Measurements from ENCODE around the gene GNA15. TPM values are rescaled to one million over a fixed set of nuclear protein-coding genes. Genes with fewer than 3 reads are reported as not detected.

GNA15 gene
- total RNA-seq, 1 experiment from 2014 or later = 0.19 TPM

DNA sequence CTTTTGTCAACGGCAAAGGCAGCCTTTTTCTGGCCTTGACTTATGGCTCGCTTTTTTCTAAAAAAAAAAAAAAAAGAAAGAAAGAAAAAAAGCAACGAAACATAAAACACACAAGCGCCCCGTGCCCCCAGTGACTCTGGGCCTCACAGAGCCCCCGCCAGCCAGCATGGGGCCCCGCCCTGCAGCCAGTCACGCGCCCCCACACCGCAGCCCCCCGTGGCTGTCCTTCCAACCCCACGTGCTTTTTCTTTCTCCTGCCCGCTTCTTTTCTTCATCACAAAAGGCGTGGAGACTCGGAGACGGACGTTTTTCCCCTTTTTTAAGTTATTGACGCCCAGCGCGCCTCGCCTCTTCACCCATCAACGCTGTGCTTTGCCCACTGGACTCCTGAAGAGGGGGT is 14.4 kb upstream of the GNA15 start:
- no peak for DNase-seq (ENCODE audit: low spot score)

DNA sequence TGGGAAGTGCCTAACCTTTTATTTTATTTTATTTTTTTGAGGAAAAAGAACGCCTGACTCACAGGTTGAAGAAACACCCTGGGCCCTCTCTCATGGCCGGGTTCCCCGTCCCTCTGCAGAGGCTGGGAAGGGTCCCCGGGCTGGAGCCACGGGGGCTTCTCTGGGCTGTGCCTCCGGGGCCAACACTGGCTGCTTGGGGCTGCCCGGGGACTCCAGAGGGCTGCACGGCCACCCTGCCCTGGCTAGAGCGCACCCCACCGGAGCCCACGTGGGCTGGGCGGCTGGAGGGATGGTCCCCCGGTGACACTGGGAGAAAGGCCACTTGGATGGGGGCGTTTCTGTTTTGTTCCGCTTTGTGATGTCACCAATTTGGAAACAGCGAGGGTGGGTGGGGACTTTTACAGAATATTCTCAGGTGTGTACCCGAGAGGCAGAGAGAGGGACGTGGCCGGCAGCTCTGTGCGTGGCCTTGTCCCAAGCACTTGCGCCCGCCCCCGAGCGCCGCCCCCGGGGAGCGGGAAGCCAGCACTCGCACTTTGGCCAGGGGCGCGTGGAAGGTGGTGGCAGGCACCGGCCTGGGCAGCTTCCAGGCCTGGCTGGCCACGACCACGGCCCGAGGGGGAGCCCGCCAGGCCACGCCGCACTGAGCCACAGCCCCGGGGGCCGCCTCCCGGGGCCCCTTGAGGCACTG is 13.9 kb upstream of the GNA15 start:
- no peak for DNase-seq (ENCODE audit: low spot score)

DNA sequence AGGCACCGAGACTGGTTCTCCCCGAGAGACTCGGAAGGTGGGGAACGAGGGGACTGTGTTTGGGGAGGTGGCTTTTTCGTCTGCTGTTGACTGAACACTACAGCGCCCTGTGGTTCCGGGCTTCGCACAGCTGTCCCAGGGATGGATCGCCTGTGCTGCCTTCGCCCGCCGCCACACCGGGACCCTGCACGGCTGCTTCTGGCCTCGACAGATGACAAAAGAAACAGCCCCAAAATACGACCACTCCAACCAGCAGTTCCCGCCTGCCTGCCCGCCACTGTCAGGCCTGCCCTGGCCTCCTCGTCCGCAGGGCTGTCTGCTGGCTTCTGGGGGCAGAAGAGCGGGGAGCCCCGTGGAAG is 13.3 kb upstream of the GNA15 start:
- DNase-seq (ENCODE audit: low spot score) = no peak

DNA sequence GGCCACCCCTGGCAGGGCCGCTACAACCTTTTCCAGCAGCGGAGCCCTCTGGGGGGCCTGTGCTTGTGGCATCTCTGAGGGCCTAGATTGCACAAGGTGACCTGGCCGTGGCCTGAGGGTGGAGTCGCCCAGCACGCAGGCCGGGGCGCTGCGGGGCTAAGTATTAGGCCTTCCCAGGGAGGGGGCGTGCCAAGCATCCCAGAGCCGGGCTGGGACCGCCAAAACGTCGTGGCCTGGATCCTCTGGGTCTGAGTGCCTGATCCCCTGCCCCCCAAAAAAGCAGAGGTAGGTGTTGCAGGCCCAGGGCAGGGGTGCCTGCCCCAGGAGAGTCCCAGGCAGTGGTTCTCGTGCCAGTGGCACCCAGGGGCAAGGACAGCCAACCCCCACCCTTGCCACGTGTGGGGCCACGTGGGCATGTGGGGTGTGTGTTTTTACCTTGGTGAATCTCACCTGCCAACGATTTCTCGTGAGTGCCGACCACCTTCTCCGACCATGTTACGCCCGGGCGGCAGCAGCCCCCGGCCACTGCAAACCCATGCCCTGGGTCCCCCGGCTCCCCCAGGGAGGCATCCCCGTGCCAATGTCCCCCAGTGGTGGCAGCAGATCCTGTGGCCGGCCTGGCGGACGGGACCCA is 12.6 kb upstream of the GNA15 start:
- DNase-seq (ENCODE audit: low spot score) = no peak

DNA sequence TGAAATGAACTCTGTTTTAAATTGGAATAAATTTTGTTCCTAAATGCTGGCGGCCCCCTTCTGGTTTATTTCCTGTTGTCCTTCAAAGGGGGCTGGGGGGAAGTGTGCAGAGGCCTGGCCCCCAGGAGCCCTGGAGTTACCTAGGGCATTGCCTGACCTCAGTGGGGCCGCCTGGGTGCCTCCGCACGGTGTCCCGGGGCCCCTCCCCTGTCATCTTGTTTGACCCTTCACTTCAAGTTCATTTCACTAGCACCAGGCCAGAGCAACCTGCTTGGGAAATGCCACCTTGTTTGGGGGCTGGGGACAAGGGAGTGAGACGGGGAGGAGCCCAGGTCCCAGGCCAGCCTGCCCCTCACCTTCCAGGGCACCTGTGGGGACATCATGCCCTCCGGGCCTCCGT is 11.9 kb upstream of the GNA15 start:
- no peak for DNase-seq (ENCODE audit: low spot score)

DNA sequence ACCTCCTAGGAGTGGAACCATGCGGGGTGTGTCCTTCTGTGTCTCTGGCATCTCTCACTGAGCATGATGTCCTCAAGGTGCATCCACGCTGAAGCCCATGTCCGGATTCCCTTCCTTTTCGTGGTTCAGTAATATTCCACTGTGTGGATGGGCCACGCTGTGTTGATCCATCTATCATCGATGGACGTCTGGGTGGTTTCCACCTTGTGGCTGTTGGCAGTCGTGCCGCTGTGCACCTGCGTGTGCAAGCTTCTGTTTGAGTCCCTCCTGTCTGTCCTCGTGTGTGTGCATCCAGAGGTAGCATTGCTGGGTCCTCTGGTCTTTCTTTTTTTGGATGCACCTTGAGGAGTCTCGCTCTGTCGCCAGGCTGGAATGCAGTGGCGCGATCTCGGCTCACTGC is 11.2 kb upstream of the GNA15 start:
- no peak for DNase-seq (ENCODE audit: low spot score)

DNA sequence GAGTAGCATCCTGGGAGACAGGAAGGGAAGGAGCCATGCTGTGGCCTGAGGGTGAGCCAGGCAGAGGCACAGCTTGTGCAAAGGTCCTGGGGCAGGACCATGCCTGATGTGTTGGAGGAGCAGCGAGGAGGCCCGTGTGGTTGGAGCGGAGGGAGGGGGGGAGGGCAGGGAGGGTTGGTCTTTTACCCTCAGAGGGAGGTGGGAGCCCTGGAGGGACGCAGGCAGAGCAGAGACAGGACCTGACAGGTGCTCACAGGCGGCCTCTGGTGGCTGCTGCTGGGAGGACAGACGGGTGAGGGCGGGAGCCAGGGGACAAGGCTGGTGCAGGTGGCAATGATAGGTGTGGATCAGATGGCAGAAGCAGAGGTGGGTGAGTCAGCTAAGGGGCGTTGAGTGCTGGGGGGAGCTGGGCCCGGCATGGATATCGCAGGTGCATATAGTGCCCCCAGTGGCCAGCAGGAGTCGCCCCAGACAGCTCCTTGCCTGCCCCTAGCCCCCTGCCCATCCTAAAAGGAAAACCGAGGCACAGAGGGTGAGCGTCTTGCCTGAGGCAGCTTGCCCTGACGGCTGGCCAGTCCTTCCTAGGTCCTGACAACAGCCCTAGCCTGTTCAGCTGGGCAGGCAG is 9.8 kb upstream of the GNA15 start:
- DNase-seq (ENCODE audit: low spot score) = peak; percentile 35

DNA sequence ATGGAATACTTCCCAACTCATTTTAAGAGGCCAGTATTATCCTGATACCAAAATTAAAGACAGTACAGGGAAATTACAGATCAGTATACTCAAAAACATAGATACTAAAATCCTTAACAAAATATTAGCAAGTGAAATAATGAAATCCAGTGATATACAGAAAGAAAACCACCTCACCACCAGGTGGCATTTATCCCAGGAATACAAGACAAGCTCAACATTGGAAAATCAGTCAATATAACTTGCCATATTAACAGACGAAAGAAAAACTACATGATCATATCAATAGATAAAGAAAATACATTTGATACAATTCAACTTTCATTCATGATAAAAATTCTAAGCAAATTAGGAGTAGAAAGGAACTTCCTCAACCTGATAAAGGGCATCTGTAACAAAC is 6.7 kb upstream of the GNA15 start:
- peak; percentile 57 for DNase-seq (ENCODE audit: low spot score)

DNA sequence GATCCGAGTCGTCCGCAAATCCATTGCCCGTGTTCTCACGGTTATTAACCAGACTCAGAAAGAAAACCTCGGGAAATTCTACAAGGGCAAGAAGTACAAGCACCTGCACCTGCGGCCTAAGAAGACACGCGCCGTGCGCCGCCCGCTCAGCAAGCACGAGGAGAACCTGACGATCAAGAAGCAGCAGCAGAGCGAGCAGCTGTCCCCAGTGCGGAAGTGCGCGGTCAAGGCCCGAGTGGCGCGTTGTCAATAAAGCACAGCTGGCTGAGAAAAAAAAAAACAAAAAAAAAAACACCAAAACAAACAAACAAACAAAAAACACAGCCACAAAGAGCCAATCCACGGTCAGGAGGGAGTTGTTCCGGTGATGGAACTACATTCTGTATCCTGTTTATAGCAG is 4.7 kb upstream of the GNA15 start:
- DNase-seq (ENCODE audit: low spot score) = no peak

DNA sequence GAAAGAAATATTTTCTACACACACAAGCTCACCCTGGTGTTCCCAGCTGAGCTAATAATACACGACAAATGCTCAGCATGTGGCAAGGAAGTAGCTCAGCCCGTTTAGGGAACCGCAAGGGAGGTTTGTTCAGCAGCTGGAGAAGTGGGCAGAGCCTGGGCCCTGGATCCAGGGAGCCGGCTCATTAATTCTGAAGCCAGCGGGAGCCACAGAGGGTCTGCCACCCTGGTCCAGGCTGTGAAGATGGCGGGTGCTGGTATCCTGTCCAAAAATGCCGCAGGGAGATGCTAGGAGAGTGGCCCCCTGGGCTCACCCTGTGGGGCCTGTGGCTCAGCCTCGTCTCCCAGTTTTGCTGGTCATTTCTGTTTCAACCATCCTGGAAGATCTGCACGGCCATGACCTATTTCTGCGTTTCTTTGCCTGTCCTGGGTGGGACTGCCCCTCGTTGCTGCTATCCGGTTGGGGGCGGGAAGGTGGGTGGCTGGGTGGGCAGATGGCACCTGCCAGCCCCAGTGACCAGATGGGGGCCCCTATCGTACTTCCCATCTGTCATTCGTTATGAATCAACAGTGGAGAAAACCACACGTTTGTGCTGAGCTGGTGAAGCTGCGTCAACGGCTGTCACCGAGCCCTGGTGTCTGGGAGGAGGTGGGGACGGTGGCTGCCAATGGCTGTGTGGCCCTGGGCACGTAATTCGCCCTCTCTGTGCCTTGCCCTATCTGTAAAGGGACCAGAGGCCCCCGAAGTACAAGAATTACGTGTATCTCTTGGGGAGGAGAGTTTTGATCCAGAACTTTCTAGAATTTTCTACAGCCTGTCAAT is 2.7 kb upstream of the GNA15 start:
- peak; percentile 87 for DNase-seq (ENCODE audit: low spot score)

DNA sequence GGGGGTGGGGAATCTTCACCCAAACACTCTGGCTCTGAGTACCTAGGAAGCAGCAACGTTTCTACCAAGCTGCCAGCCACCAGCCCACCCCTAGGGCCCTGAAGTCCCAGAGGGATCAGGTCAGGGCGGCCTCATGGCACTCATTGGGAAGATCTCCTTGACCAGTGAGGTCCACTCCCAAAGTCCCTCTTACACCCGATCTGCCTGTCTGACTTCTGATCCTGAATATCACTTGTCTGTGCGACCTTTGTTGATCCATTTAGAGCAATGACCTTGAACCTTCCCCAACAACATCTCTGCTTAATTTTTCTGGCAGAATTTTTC is 2.1 kb upstream of the GNA15 start:
- no peak for DNase-seq (ENCODE audit: low spot score)

DNA sequence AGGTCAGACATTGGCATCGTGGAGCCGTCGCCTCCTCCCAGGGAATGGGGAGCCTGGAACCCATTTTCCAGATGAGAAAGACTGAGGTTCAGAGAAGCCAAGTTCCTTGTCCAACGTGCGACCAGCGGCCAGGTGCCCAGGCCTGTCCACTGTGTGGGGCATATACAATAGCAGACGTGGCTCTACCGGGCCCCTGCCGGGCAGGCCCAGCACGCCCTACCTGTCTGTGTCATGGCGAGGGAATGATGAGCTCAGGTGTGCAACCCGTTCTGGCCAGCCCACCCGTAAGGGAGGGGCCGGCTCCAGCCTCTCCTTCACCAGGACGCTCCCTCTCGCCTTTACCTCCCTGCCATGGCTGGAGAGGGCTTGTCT is 837 bp downstream of the GNA15 start:
- DNase-seq (ENCODE audit: low spot score) = no peak

DNA sequence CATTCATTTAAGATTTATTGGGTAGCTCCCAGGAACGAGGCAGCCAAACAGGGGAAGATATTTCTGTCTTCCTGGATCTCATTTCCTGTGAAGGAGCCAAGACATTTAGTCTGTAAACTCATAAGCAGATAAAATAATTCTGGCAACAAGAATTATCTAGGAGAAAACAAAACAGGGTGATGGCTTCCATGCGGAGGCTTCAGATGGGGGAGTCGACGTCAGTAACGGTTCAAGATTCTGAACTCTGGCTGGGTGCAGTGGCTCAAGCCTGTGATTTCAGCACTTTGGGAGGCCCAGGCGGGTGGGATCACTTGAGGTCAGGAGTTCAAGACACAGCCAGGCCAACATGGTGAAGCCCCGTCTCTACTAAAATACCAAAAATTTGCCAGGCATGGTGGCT is 1.3 kb downstream of the GNA15 start:
- no peak for DNase-seq (ENCODE audit: low spot score)

DNA sequence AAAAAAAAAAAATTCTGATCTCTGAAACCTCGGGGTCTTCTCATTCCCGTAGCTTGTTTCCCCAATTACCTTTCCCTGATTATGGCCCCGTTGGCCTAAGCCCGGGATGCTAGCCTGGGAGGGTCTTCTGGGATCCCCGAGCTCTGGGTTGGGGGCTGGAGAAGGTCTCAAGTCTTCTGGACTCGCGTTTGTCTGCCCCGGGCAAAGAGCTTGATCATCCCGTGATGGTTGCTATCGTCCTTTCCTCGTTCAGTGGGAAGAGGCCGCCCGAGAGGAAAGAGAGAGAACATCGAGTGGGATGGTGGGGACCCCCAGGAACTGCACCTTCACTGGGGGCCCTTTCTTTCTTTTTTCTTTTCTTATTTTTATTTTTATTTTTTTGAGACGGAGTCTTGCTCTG is 2.4 kb downstream of the GNA15 start:
- no peak for DNase-seq (ENCODE audit: low spot score)

DNA sequence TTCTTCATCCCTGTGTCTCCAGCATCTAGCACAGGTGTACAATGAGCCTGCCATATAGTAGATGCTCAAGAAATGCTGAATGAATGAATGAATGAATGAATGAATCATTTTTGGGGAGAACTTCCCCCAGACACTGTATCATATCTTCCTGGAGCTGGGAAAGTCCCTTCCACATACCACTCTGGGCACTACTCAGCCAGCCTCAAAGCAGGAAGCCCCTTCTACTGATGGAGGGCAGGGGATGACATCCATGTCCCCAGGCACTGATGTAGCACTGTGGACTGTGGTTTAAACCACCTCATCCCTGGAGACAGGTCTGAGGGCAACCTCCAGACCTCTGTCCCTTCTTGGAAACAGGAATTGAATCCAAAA is 4.8 kb downstream of the GNA15 start:
- DNase-seq (ENCODE audit: low spot score) = no peak

DNA sequence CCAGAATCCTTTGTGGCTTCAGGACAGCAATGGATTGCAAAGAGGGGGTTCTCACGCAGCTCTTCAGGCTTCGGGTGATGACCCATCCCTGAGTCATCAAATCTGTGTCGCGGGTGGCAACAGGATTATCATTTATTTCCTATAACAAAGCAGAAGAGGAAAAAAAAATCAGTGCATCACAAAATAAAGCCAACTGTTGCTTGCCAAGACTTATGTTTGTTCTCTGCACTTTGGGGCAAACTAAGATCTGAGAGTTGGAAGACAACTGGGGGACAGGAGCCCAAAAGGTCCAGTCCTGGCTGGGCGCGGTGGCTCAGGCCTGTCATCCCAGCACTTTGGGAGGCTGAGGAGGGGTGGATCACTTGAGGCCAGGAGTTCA is 6.4 kb downstream of the GNA15 start:
- DNase-seq (ENCODE audit: low spot score) = peak; percentile 93

DNA sequence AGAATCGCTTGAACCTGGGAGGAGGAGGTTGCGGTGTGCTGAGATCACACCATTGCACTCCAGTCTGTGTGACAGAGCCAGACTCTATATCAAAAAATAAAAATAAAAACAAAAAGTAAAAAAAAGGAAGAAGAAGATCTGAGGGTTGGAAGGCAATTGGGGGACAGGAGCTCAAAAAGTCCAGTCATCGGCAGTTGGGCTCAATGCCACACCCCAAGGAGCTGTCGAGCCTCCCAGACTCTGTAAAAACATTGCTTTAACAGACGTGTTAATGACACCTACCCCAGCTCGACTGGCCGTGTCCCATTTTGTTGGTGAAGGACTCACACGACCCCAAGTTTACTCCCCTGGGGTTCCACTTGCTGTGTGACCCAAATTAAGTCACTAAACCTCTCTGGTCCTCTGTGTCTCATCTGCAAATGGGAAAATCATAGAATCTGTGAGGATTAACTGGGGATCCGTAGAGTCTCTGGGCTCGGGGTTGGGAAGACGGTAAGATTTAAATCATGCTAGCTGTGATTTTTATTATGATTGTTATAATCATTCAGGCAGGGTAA is 7.0 kb downstream of the GNA15 start:
- peak; percentile 44 for DNase-seq (ENCODE audit: low spot score)

DNA sequence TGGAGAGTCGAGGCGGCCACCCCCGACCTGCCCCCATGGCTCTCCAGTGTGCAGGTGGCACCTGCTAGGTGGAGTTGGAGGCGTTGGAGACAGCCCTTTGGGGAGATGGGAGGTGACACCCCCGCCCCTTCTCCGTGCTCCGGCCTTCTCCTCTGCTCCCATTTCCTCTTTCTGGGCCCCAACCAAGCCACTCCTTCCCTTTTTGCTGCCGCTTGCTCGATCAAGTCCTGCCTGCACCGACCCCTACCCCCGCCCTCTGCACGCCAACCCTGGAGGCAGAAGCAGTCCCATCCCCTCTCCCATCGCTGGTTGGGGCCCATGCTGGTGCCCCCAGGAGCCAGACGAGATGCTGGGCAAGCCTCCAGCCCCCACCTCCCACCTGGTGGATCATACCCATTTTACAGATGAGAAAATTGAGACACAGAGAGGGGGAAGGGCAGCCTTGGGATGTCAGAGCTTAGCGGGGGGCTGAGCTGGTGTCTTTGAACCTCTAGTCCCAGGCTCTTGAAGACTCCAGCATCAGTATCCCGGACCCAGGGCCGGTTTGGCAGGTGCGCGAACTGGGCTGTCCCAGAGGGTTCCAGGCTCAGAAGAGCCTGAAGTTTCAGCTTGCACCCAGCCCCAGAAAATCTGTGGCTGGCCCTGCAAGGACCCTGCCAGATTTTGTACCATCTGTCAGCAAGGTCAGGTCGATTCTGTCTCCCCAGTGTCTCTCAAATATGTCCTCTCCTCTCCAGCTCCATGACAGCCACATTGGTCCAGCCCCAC is 10.3 kb downstream of the GNA15 start:
- no peak for DNase-seq (ENCODE audit: low spot score)

DNA sequence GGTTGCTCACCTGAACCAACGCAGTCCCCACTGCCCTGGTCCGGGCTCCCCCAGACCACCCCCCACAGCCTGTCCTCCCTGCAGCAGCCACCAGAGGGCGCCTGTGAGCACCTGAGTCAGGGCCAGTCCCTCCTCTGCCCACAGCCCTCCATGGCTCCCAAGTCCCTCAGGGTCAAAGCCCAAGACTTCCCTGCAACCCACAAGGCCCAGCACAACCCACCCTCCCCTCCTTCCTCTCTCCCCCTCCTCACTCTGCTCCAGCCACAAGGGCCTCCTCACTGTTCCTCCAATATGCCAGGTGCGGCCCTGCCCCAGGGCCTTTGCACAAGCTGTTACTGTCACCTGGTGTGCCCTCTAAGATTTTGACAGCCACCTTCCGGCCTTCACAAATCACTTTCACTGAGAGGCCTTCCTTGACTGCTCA is 10.9 kb downstream of the GNA15 start:
- DNase-seq (ENCODE audit: low spot score) = no peak

DNA sequence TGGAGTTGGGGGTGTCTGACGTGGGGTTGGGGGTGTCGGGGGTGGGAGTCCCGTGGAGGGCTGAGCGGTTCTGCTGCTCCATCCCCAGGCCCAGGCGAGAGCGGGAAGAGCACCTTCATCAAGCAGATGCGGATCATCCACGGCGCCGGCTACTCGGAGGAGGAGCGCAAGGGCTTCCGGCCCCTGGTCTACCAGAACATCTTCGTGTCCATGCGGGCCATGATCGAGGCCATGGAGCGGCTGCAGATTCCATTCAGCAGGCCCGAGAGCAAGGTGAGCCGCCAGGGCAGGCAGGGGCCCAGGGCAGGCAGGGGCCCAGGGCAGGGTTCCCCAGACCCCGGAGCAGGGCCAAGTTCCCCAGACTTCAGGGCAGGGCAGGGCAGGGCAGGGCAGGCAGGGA is 12.7 kb downstream of the GNA15 start:
- DNase-seq (ENCODE audit: low spot score) = no peak

DNA sequence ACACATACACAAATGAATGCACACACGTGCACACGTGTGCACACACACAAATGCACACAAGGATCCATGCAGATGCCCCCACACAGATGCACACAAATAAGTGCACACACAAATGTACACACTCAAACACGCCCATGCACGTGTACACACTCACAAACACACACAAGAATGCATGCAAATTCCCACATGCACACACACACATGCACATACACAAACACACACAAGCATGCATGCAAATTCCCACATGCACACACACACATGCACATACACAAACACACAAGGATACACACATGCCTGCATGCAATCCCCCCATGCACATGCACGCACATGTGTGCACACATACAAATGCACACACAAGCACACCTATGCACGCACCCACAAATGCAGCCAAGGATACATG is 13.3 kb downstream of the GNA15 start:
- no peak for DNase-seq (ENCODE audit: low spot score)
